Spleen (tissue), 11 donors: ENCODE data around the gene NPR2. TPM values are rescaled to one million over a fixed set of nuclear protein-coding genes. Genes with fewer than 3 reads are reported as not detected.

ENCODE experiments used
- DNase-seq: peaks from one replicate; pipeline ENCODE4 v3.0.0-alpha.2; 2020
- H3K27ac ChIP-seq, 8 donors: fragments of 200-600 bp; sonication (generic) in 7 of 8; 1 replicate in 4 of 8; 2 replicates in 4 of 8; pipeline versions ENCODE4 v1.5.0 to v1.8.0; 2016 to 2021; ENCODE audit warnings: inconsistent platforms in 4 of 8, mild to moderate bottlenecking in 4 of 8, moderate library complexity in 1 of 8
- H3K27me3 ChIP-seq, 7 donors: fragments of 200-600 bp; sonication (generic) in 6 of 7; replicated peaks in 1 of 7; 1 replicate in 4 of 7; 2 replicates in 3 of 7; pipeline versions ENCODE4 v1.5.0 to v1.8.0; 2016 to 2021; ENCODE audit warnings: inconsistent platforms in 3 of 7, mild to moderate bottlenecking in 1 of 7
- H3K36me3 ChIP-seq, 6 donors: fragments of 200-600 bp; sonication (generic) in 5 of 6; 1 replicate in 4 of 6; 2 replicates in 2 of 6; pipeline versions ENCODE4 v1.5.0 to v1.8.0; 2016 to 2021; ENCODE audit warnings: inconsistent platforms in 2 of 6
- H3K4me1 ChIP-seq, 6 donors: fragments of 200-600 bp; sonication (generic) in 5 of 6; 1 replicate in 3 of 6; 2 replicates in 3 of 6; pipeline versions ENCODE4 v1.5.0 to v1.8.0; 2016 to 2021; ENCODE audit warnings: inconsistent platforms in 3 of 6
- H3K4me3 ChIP-seq, 8 donors: fragments of 200-600 bp; sonication (generic) in 7 of 8; 1 replicate in 4 of 8; 2 replicates in 4 of 8; pipeline versions ENCODE4 v1.5.0 to v1.8.0; 2016 to 2021; ENCODE audit warnings: inconsistent platforms in 4 of 8, mild to moderate bottlenecking in 4 of 8, moderate library complexity in 2 of 8
- H3K9me3 ChIP-seq, 8 donors: fragments of 200-600 bp; sonication (generic) in 7 of 8; 1 replicate in 4 of 8; 2 replicates in 4 of 8; pipeline versions ENCODE4 v1.5.0 to v1.8.0; 2016 to 2021; ENCODE audit warnings: inconsistent platforms in 4 of 8
- CTCF ChIP-seq, 11 experiments: fragments of 200-600 bp in 7 of 11; fragments of 450-650 bp in 4 of 11; sonication (generic) in 4 of 11; IDR thresholded peaks in 8 of 11; conservative IDR thresholded peaks in 3 of 11; 1 replicate in 7 of 11; 2 replicates in 4 of 11; pipeline versions ENCODE4 v1.4.0 to v1.8.0; 2016 to 2021; ENCODE audit warnings: antibody characterized with exemption in 11 of 11, inconsistent platforms in 4 of 11, mild to moderate bottlenecking in 1 of 11
- POLR2A ChIP-seq, 3 donors: fragments of 450-650 bp; IDR thresholded peaks; one replicate each; pipeline ENCODE4 v1.5.1; 2017; ENCODE audit warnings: antibody characterized with exemption in 3 of 3, mild to moderate bottlenecking in 1 of 3
- POLR2AphosphoS5 ChIP-seq, 3 donors: sonication (generic); formaldehyde crosslinking; IDR thresholded peaks; one replicate each; pipeline ENCODE4 v1.5.1; 2017; ENCODE audit warnings: antibody characterized with exemption in 3 of 3
- WGBS, 5 donors: extraction: QIAGEN DNeasy Blood & Tissue Kit in 3 of 5; methylation state at CpG; one replicate each; pipeline versions ENCODE4 v1.1.5 to v1.1.7; 2013 to 2018; 5-methylcytosine and 5-hydroxymethylcytosine counted together
- intact Hi-C: fragments of 100-400 bp; cut with DNase I; formaldehyde crosslinking; loops from one replicate; pipeline ENCODE4 v1.15.0; 2023; ENCODE audit warnings: low total_unique reads
- polyA plus RNA-seq, 3 donors: library from polyadenylated mRNA; stranded (reverse); fragments of 200-250 nt; gene quantifications; one replicate each; pipeline ENCODE4 v1.2.1, GENCODE V29; 2013
- total RNA-seq, 7 donors: library from RNA; depleted of rRNA in 3 of 7; stranded (reverse); fragments of >200 nt in 3 of 7; fragmentation: NEBNext Ultra II Directional in 4 of 7; extraction: Animal tissue kit (Norgen Biotek cat#: 25700) in 4 of 7; gene quantifications; one replicate each; pipeline versions ENCODE4 v1.1.0 to v1.2.1, GENCODE V29; 2016 to 2021
- donor health status: healthy with polysubstance abuse.
- donor health status: DM: no; HTN: no; CAD: no; lungs with moderate emphysema.
- donor health status: DM: no; HTN: no; CAD: no.
- donor health status: Bipolar disorder and iron deficiency.
- donor health status: healthy.
- donor health status: DM: no; HTN: no; CAD: no.
- donor health status: DM: yes; HTN: yes; CAD: no.

NPR2 gene
- total and polyA plus RNA-seq, 10 donors, result 5.8 to 17.1 (median 7.5) TPM

GRCh38 chr9:35800530-35800929, 9.1 kb downstream of the NPR2 start:
- no peak overlapping the region for H3K27ac ChIP-seq
- H3K9me3 ChIP-seq, result no peaks in the 10 kb centered on the region
- TF ChIP-seq CTCF (IDR thresholded peaks at IDR 0.05 in 8 of 11, conservative IDR thresholded peaks at IDR 0.05 in 3 of 11) (no peak), POLR2A (IDR thresholded peaks at IDR 0.05) (no peak), POLR2AphosphoS5 (IDR thresholded peaks at IDR 0.05) (no peak)
- WGBS, 5 donors, result 84 to 95% (median 90%) methylated on average over 7 of the region's 7 CpGs
- no peak for DNase-seq
- H3K4me3 ChIP-seq, result no peak overlapping the region
- intact Hi-C loops, result loop anchor here (10.0 kb wide), 2 partner anchors 56 to 224 kb away; partner anchors contain the start of genes GBA2 and RGP1
- H3K27me3 ChIP-seq, result no peaks in the 10 kb centered on the region
- peaks cover 0 to 37% (median 13%) of the 10 kb centered on the region in 6 donors for H3K36me3 ChIP-seq
- H3K4me1 ChIP-seq, result no peaks in the 10 kb centered on the region

DNA sequence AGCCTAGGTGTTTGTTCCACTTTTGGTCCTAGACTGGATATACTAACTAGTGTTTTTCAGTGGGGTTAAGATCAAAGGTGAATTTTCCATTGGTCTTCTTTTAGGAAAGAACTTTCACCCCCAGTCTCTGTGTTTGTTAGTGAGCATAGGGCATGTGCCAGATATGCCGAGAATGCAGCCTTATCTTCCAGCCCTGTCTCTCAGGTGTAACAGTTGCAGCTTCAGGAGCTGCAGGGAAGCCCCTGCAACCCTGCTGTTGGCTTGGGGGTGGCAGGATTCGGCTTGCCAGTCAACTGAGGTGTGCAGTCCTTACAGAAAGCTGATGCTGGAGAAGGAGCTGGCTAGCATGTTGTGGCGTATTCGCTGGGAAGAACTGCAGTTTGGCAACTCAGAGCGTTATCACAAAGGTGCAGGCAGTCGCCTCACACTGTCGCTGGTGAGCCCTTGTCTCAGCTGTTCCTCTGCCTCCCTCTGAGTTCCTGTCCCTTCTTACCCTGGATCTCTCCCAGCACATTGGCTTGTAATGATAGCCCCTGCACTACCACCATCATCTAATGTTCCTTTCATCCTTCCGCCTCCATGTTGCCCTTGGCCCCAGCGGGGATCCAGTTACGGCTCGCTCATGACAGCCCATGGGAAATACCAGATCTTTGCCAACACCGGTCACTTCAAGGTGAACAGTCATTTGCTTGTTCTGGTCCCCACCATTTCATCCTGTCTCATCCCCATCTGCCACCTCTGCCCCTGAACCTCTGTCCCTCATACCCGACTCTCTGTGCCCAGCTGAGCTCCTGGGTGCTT, 10.1 kb downstream of the NPR2 start:
- no peaks in the 10 kb centered on the region for H3K4me1 ChIP-seq
- 90 to 97% (median 95%) methylated on average over 13 of the region's 13 CpGs for WGBS, 5 donors
- no peaks in the 10 kb centered on the region for H3K27me3 ChIP-seq
- no peak overlapping the region for H3K4me3 ChIP-seq
- H3K9me3 ChIP-seq, result no peaks in the 10 kb centered on the region
- TF ChIP-seq POLR2A (IDR thresholded peaks at IDR 0.05) (no peak), CTCF (IDR thresholded peaks at IDR 0.05 in 8 of 11, conservative IDR thresholded peaks at IDR 0.05 in 3 of 11) (no peak), POLR2AphosphoS5 (IDR thresholded peaks at IDR 0.05) (no peak)
- intact Hi-C loops, result loop anchor here (10.0 kb wide), 2 partner anchors 57 to 223 kb away; partner anchors contain the start of genes GBA2 and RGP1
- peaks cover 0 to 47% (median 21%) of the 10 kb centered on the region in 6 donors for H3K36me3 ChIP-seq
- DNase-seq, result no peak
- no peak overlapping the region for H3K27ac ChIP-seq

GRCh38 chr9:35806101-35806500, 14.7 kb downstream of the NPR2 start:
- Histone ChIP-seq H3K9me3 (no peaks in the 10 kb centered on the region), H3K4me3 (no peak overlapping the region), H3K27ac (no peak overlapping the region), H3K4me1 (peaks cover 0 to 6% (median 1%) of the 10 kb centered on the region in 6 donors), H3K27me3 (no peaks in the 10 kb centered on the region), H3K36me3 (peaks cover 0 to 60% (median 32%) of the 10 kb centered on the region in 6 donors)
- DNase-seq, result no peak
- TF ChIP-seq POLR2AphosphoS5 (IDR thresholded peaks at IDR 0.05) (no peak), CTCF (IDR thresholded peaks at IDR 0.05 in 8 of 11, conservative IDR thresholded peaks at IDR 0.05 in 3 of 11) (no peak), POLR2A (IDR thresholded peaks at IDR 0.05) (no peak)
- intact Hi-C loops, result loop anchor here (10.0 kb wide), 2 partner anchors 61 to 219 kb away; partner anchors contain the start of genes GBA2 and RGP1
- WGBS, 5 donors, result 95 to 98% (median 97%) methylated on average over 8 of the region's 8 CpGs

DNA sequence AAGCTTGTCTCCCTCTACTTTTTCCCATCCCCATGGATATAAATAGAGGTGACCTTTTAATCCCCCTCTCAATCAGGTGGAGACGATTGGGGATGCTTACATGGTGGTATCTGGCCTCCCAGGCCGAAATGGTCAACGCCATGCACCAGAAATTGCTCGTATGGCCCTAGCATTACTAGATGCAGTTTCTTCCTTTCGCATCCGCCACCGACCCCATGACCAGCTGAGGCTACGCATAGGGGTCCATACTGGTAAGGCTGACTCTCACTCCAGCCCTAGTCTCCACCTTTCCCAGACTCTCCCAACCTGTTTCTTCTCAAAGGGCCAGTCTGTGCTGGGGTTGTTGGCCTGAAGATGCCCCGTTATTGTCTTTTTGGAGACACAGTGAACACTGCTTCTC, 17.0 kb downstream of the NPR2 start:
- TF ChIP-seq POLR2A (IDR thresholded peaks at IDR 0.05), result no peak
- TF ChIP-seq POLR2AphosphoS5 (IDR thresholded peaks at IDR 0.05), result no peak
- TF ChIP-seq CTCF (IDR thresholded peaks at IDR 0.05 in 8 of 11, conservative IDR thresholded peaks at IDR 0.05 in 3 of 11), result no peak
- H3K4me3 ChIP-seq, result no peak overlapping the region
- intact Hi-C loops, result loop anchor here (10.0 kb wide), 2 partner anchors 64 to 216 kb away; partner anchors contain the start of genes GBA2 and RGP1
- no peaks in the 10 kb centered on the region for H3K27me3 ChIP-seq
- peaks cover 11 to 29% (median 24%) of the 10 kb centered on the region in 6 donors for H3K4me1 ChIP-seq
- peaks cover 0 to 44% (median 24%) of the 10 kb centered on the region in 6 donors for H3K36me3 ChIP-seq
- H3K9me3 ChIP-seq, result no peaks in the 10 kb centered on the region
- no peak overlapping the region for H3K27ac ChIP-seq
- DNase-seq, result no peak
- WGBS, 5 donors, result 92 to 96% (median 93%) methylated on average over 9 of the region's 9 CpGs
